HG03103 (cell line): ENCODE results near the gene MDC1.

Experiments
- ATAC-seq: cut with Tn5 transposase; IDR thresholded peaks from one replicate; pipeline ENCODE4 v1.9.1; 2021; ENCODE audit warnings: low read depth; ENCODE audit not compliant: unreplicated experiment

MDC1 gene

GRCh38 chr6:30707281-30707850 is 9.7 kb downstream of the MDC1 start:
- no peak for ATAC-seq

- ATAC-seq = no peak
These were observed 11.5 kb downstream of the MDC1 start for GRCh38 chr6:30705620-30706019.

GRCh38 chr6:30703821-30704220 is 13.3 kb downstream of the MDC1 start:
- ATAC-seq = no peak

GRCh38 chr6:30703011-30703410 is 14.1 kb downstream of the MDC1 start:
- no peak for ATAC-seq

GRCh38 chr6:30700340-30700739 is 16.7 kb downstream of the MDC1 start:
- no peak for ATAC-seq

GRCh38 chr6:30696432-30696831 is 20.6 kb downstream of the MDC1 start:
- no peak for ATAC-seq

GRCh38 chr6:30691208-30691847 is 25.8 kb downstream of the MDC1 start:
- ATAC-seq = no peak

GRCh38 chr6:30690403-30691207 is 26.5 kb downstream of the MDC1 start, which contains the start of gene NRM:
Gene NRM (minus strand): TSS chr6:30690984. CDS start chr6:30690974, 10 bp downstream.
- ATAC-seq = no peak

- no peak for ATAC-seq
These were observed 27.1 kb downstream of the MDC1 start for GRCh38 chr6:30689985-30690384.

- ATAC-seq = no peak
These were observed 27.8 kb downstream of the MDC1 start for GRCh38 chr6:30689022-30689865.

GRCh38 chr6:30688569-30688968 is 28.5 kb downstream of the MDC1 start:
- no peak for ATAC-seq

- ATAC-seq = no peak
These were observed 29.2 kb downstream of the MDC1 start for GRCh38 chr6:30687659-30688431.

GRCh38 chr6:30686908-30687658 is 30.0 kb downstream of the MDC1 start:
- peak; percentile 37 for ATAC-seq

GRCh38 chr6:30686009-30686907 is 30.8 kb downstream of the MDC1 start, which contains the start of gene PPP1R18:
Gene PPP1R18 (minus strand): TSS chr6:30686645. CDS start chr6:30686018, 627 bp downstream.
- no peak for ATAC-seq

- no peak for ATAC-seq
These were observed 31.7 kb downstream of the MDC1 start for GRCh38 chr6:30685157-30686008.

GRCh38 chr6:30684386-30685156 is 32.5 kb downstream of the MDC1 start:
- no peak for ATAC-seq

- ATAC-seq = no peak
These were observed 33.1 kb downstream of the MDC1 start for GRCh38 chr6:30683980-30684338.
